NCI-H146 (cell line): ENCODE measurements around the gene IFT52.

Experiments used
- DNase-seq: peaks from one replicate; lab custom pipeline; 2025; lab: John Stamatoyannopoulos, UW

The IFT52 gene

GRCh38 chr20:43590392-43591303, at the start of gene IFT52:
TSS of gene IFT52 (plus strand) at chr20:43590937. CDS start at chr20:43594699, 3,762 bp downstream.
- peak; percentile 97 for DNase-seq

GRCh38 chr20:43541214-43541613, 49.5 kb upstream of the IFT52 start:
- no peak for DNase-seq

GRCh38 chr20:43542161-43542560, 48.6 kb upstream of the IFT52 start:
- no peak for DNase-seq

GRCh38 chr20:43542674-43543073, 48.1 kb upstream of the IFT52 start:
- DNase-seq = no peak

- no peak for DNase-seq
Observed at GRCh38 chr20:43543138-43543537, 47.6 kb upstream of the IFT52 start.

GRCh38 chr20:43544501-43544900, 46.2 kb upstream of the IFT52 start:
- no peak for DNase-seq

- DNase-seq = no peak
Observed at GRCh38 chr20:43545837-43546578, 44.7 kb upstream of the IFT52 start.

- DNase-seq = no peak
Observed at GRCh38 chr20:43548273-43548880, 42.4 kb upstream of the IFT52 start.

- no peak for DNase-seq
Observed at GRCh38 chr20:43549416-43550065, 41.2 kb upstream of the IFT52 start.

- DNase-seq = no peak
Observed at GRCh38 chr20:43550456-43550855, 40.3 kb upstream of the IFT52 start.

GRCh38 chr20:43554369-43554768, 36.4 kb upstream of the IFT52 start:
- no peak for DNase-seq

GRCh38 chr20:43558412-43559146, 32.2 kb upstream of the IFT52 start, which contains the start of gene SGK2:
TSS of gene SGK2 (plus strand) at chr20:43559027. CDS start at chr20:43566496, 7,469 bp downstream.
- DNase-seq = no peak

- no peak for DNase-seq
Observed at GRCh38 chr20:43559147-43559987, 31.4 kb upstream of the IFT52 start.

- no peak for DNase-seq
Observed at GRCh38 chr20:43560974-43561373, 29.8 kb upstream of the IFT52 start.

- DNase-seq = no peak
Observed at GRCh38 chr20:43563429-43563828, 27.3 kb upstream of the IFT52 start.

GRCh38 chr20:43563991-43564390, 26.7 kb upstream of the IFT52 start:
- DNase-seq = no peak

- DNase-seq = no peak
Observed at GRCh38 chr20:43564455-43564854, 26.3 kb upstream of the IFT52 start.

GRCh38 chr20:43564993-43565757, 25.6 kb upstream of the IFT52 start:
- DNase-seq = no peak

GRCh38 chr20:43565758-43566104, 25.0 kb upstream of the IFT52 start:
- DNase-seq = no peak

- no peak for DNase-seq
Observed at GRCh38 chr20:43567477-43567876, 23.3 kb upstream of the IFT52 start.
